ENCODE measurements around the gene CCNI2. TPM values are rescaled to one million over a fixed set of nuclear protein-coding genes. Genes with fewer than 3 reads are reported as not detected.
A peak's percentile ranks its signal among the peaks of the same experiment; 100 is the strongest.

Gene CCNI2
- total RNA-seq, 1 donor: 0.27 TPM

DNA sequence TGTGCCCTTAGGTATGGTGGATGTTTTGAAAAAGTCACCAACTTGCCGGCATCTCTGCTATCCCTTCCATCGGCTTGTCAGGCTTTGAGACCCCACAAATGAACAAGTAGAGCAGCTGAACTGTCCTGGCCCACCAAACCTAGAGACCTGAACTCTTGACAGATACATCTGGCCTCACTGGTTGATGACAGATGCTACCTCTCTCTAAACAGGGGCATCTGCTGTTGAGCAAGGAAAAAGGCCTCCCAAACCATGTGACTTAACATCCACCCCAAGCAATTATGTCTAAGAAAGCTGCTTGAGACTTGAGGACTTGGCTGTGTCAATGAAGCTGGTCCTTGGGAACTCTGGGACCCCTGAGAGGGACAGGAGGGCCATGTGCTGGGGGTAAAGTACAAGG is 2.3 kb downstream of the CCNI2 start:
- no peak for DNase-seq (ENCODE audit: low read depth in 2 of 3, low spot score in 2 of 3)

- no peak for DNase-seq (ENCODE audit: low read depth in 2 of 3, low spot score in 2 of 3)
These were observed 3.4 kb downstream of the CCNI2 start for GRCh38 chr5:132750471-132751230.

GRCh38 chr5:132751444-132751843 is 4.2 kb downstream of the CCNI2 start:
- no peak for DNase-seq (ENCODE audit: low read depth in 2 of 3, low spot score in 2 of 3)

GRCh38 chr5:132751971-132752580 is 4.8 kb downstream of the CCNI2 start:
- DNase-seq (ENCODE audit: low read depth in 2 of 3, low spot score in 2 of 3): no peak

GRCh38 chr5:132752581-132753125 is 5.4 kb downstream of the CCNI2 start:
- no peak for DNase-seq (ENCODE audit: low read depth in 2 of 3, low spot score in 2 of 3)

GRCh38 chr5:132753135-132753987 is 6.1 kb downstream of the CCNI2 start:
- DNase-seq (ENCODE audit: low read depth in 2 of 3, low spot score in 2 of 3): no peak

- no peak for DNase-seq (ENCODE audit: low read depth in 2 of 3, low spot score in 2 of 3)
These were observed 6.9 kb downstream of the CCNI2 start for GRCh38 chr5:132754111-132754510.

- DNase-seq (ENCODE audit: low read depth in 2 of 3, low spot score in 2 of 3): peak in 1 of 3 donors; percentile 52
These were observed 7.7 kb downstream of the CCNI2 start for GRCh38 chr5:132754947-132755346.

DNA sequence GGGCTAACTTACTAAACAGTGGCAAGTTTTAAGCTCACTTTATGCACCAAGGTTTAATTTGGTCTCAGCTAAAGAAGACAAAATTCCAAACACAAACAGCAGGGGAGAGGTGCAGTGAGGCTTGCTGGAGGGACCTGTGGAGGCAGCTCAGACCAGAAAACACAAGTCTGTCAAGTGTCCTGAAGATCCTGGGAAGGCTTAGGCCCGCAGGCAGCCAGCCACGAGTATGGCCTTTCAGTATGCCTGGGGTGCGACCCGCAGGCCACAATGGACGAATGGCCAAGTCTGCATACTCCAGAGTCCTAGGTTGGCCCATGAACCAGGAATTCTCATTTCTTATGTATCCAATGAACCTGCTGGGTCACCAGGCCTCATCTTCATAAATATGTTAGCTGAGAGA is 9.3 kb downstream of the CCNI2 start:
- no peak for DNase-seq (ENCODE audit: low read depth in 2 of 3, low spot score in 2 of 3)

- DNase-seq (ENCODE audit: low read depth in 2 of 3, low spot score in 2 of 3): no peak
These were observed 11.2 kb downstream of the CCNI2 start for GRCh38 chr5:132758451-132758850.

DNA sequence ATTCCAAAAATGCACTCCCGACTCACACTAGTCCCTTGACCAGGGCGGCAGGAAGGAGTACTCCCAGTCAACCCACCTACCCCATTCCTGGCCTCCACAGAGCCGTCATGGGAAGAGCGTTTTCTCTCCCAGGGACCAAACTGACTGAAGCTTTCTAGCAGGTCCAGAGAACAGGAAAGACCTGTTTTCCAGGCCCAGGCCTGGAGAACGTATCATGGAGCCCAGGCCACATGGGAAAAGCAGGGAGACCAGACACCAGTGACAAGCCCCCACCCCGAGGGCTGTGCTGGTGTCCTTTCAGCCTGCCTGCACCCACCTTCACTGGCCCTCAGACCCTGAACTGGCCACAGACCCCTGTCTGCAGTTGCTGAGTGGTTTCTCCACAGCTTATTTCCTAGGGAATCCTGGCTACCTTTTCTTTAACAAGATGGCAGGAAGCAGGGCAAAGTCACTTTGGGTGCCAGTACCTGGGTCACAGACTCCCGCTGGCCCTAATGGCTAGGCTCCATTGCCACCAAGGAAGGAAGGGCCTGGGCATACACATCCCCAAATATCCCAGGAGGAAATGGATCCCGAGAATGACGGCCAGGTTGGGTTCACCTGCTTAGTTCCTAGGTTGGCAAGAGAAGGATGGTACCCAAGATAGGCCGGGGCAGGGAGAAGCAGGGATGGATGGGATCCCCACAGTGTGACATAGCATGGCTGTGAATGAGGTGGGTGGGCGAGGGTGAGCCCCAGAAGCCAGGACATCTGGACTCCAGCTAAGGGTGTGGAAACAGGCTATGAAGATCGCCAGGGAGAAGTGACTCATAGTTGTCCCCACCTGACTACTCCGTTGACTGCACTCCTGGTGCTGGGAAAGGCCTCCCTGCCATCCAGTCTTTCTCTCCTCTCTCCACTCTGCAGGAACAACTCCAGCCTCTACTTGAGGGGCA is 12.2 kb downstream of the CCNI2 start:
- no peak for DNase-seq (ENCODE audit: low read depth in 2 of 3, low spot score in 2 of 3)

GRCh38 chr5:132760049-132760420 is 12.8 kb downstream of the CCNI2 start:
- no peak for DNase-seq (ENCODE audit: low read depth in 2 of 3, low spot score in 2 of 3)

GRCh38 chr5:132760601-132761317 is 13.5 kb downstream of the CCNI2 start:
- DNase-seq (ENCODE audit: low read depth in 2 of 3, low spot score in 2 of 3): no peak

DNA sequence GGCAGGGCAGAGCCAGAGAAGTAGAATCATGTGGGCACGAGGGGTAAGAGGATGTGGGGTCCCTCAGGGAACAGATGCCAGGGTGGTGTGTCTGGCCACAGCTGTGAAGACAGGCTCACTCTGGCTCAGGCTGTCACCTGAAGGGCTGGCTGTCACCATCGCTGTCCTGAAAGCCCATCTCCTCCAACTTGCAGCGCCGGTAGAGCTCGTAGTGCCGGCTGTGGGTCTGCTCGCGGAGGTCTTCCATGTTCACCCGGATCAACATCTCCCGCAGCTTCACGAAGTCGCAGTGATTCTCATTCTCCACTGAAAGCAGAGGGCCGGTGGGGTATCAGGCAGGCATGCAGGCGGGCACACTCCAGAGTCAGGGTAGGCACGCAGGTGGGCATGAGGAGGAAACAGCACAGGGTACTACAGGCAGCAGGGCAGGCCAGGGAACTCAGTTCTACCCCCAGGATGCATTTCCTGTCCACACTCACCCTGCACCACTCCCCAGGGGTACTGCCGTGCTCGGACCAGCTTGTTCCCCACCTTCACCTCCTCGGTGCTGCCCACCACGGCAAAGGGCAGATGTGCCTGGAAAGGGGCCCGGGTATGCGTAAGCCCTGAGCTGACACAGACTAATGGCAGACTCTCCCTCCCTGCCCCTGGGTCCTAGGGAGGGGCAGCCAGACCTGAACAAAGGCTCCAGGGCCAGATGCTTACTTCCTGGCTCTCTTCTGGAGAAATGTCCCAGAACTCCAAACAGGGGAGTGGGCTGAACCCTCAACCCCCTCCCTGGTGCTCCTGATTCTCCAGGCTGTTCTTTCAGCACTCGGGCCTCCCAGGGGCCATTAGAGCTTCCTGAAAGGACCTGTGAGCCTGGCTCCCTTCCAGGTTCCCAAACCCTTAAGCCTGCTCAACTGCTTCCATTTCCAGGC is 14.4 kb downstream of the CCNI2 start:
- DNase-seq (ENCODE audit: low read depth in 2 of 3, low spot score in 2 of 3): no peak

DNA sequence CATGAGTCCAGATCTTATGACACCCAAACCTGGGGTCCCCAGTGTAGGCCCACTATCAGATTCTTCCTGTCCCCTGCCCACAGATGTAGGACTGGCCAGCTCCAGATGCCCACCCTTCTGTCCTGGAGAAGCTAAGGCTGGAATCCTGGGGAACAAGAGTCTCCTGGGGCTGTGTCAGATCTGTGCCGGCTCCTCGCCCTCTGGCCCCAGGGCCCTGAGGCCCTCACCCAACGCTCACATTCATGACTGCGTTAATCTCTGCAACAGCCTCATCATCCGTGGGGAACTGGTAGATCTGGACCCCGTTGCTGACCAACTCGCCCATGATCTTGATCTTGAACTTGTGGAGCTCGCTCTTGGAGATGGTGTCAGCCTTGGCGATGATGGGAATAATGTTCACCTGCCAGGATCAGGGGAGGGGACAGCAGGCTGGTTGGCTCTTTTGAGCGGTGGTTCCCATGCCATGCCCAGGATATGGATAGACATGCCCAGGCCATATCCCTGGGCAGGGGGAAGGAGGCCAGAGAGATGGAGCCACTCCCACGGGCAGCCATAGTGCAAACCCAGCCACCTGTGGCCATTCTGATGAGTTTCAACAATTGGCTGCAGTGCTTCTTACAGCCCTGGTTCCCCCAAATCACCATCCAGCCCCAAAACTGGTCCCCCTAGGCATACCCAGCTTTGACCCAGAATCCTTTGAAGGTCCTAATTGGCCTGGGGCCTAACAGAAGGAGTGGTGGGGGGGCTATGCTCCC is 15.2 kb downstream of the CCNI2 start:
- no peak for DNase-seq (ENCODE audit: low read depth in 2 of 3, low spot score in 2 of 3)

GRCh38 chr5:132763181-132764036 is 16.2 kb downstream of the CCNI2 start:
- no peak for DNase-seq (ENCODE audit: low read depth in 2 of 3, low spot score in 2 of 3)

GRCh38 chr5:132764051-132764450 is 16.8 kb downstream of the CCNI2 start:
- no peak for DNase-seq (ENCODE audit: low read depth in 2 of 3, low spot score in 2 of 3)
